GM12875 (cell line): ENCODE data around the gene SEMA5A.

Experiments
- H3K4me3 ChIP-seq: one replicate; pipeline ENCODE4 v1.5.1; 2011; ENCODE audit warnings: low read depth, low read length, control low read depth
- CTCF ChIP-seq: IDR thresholded peaks from 2 replicates; pipeline ENCODE4 v1.5.1; 2011; ENCODE audit warnings: low read depth, mild to moderate bottlenecking, control low read depth, inconsistent platforms, low read length, moderate library complexity, borderline replicate concordance; ENCODE audit not compliant: insufficient read depth

SEMA5A gene

GRCh38 chr5:9515436-9515835, 30.4 kb downstream of the SEMA5A start:
- no peak overlapping the region for H3K4me3 ChIP-seq
- TF ChIP-seq CTCF: no peak

GRCh38 chr5:9514968-9515367, 30.9 kb downstream of the SEMA5A start:
- H3K4me3 ChIP-seq: no peak overlapping the region
- TF ChIP-seq CTCF: no peak

- TF ChIP-seq CTCF: no peak
- H3K4me3 ChIP-seq: no peak overlapping the region
Measured at GRCh38 chr5:9513827-9514226, 32.0 kb downstream of the SEMA5A start.

- H3K4me3 ChIP-seq: no peak overlapping the region
- no peak for TF ChIP-seq CTCF
Measured at GRCh38 chr5:9512457-9512856, 33.4 kb downstream of the SEMA5A start.

GRCh38 chr5:9507974-9508373, 37.9 kb downstream of the SEMA5A start:
- no peak overlapping the region for H3K4me3 ChIP-seq
- no peak for TF ChIP-seq CTCF

- TF ChIP-seq CTCF: no peak
- H3K4me3 ChIP-seq: no peak overlapping the region
Measured at GRCh38 chr5:9505225-9505624, 40.6 kb downstream of the SEMA5A start.

GRCh38 chr5:9502864-9503263, 43.0 kb downstream of the SEMA5A start:
- TF ChIP-seq CTCF: no peak
- H3K4me3 ChIP-seq: no peak overlapping the region
